GM19395 (cell line): ENCODE data around the gene GRIN2D.
"Not testable (repeated sequence)": the region's sequence is repeated elsewhere in the genome, so short reads cannot be mapped to it uniquely, and the experiment has no call there.

Source experiments
- ATAC-seq: cut with Tn5 transposase; IDR thresholded peaks from one replicate; pipeline ENCODE4 v1.9.1; 2021; ENCODE audit warnings: mild to moderate bottlenecking, moderate library complexity; ENCODE audit not compliant: unreplicated experiment

The GRIN2D gene

DNA sequence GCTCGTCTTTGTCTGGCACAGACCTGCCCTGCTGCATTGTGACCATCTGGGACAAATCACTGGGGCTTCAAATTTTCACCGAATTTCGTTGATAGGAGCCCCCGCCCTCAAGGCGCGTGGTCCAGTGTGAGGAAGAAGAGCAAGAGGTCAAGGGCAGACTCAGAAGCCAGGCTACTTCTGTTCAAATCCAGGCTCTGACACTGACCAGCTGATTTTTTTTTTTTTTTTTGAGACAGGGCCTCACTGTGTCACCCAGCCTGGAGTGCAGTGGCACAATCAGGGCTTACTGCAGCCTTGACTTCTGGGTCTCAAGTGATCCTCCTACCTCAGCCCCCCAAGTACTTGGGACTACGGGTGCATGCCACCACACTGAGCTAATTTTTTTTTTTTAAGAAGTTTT is 22.1 kb upstream of the GRIN2D start:
- ATAC-seq: no peak

DNA sequence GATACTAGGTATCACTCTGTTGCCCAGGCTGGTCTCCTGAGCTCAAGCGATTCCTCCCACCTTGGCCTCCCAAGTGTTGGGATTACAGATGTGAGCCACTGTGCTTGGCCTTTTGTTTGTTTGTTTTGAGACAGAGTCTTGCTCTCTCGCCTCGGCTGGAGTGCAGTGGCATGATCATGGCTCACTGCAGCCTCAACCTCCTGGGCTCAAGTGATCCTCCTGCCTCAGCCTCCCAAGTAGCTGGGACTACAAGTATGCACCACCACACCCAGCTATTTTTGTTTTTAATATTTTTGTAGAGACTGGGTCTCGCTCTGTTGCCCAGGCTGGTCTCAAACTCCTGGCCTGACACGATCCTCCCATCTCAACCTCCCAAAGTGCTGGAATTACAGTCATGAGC is 21.7 kb upstream of the GRIN2D start:
- ATAC-seq: not testable (repeated sequence)

DNA sequence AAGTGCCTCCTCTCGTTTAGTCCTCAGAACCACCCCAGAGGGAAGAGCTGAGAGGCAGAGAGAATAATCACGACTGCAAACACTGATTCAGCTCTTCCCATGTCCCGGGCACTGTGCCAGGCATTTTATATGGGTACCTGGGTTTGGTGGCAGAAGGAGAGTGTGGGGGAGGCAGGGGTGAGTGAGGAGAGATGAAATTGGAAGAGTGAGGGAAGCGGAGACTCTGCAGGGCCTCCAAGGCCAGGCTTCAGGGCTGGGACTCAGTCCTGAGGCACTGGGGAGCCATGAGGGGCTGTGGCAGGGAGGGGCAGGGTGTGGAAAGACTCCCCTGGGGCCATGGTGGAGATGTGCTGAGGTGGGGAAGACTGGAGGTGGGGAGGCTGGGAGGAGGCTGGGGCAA is 20.6 kb upstream of the GRIN2D start:
- no peak for ATAC-seq

DNA sequence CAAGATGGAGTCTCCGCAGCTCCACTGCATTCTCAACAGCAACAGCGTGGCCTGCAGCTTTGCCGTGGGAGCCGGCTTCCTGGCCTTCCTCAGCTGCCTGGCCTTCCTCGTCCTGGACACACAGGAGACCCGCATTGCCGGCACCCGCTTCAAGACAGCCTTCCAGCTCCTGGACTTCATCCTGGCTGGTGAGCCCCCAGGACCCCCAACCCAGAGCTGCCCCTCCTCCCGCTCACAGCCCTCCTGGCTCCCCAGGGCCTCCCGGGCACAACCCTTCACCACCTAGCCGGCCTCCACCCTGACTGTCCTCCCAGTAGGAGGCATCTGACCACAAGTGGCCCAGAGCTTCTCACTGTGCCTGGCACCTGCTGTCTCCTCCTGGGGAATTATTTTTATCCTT is 19.9 kb upstream of the GRIN2D start:
- no peak for ATAC-seq

DNA sequence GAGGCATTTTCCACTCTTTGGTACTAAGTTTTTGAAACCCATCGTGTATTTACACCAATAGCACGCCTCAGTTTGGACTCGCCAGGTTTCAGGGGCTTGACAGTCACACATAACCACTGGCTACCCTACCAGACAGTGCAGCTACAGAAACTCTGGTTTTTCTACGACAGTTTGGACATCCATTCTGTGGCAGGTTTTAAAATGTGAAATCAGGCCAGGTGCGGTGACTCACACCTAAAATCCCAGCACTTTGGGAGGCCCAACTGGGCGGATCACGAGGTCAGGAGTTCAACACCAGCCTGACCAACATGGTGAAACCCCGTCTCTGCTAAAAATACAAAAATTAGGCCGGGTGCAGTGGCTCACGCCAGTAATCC is 15.3 kb upstream of the GRIN2D start:
- no peak for ATAC-seq

DNA sequence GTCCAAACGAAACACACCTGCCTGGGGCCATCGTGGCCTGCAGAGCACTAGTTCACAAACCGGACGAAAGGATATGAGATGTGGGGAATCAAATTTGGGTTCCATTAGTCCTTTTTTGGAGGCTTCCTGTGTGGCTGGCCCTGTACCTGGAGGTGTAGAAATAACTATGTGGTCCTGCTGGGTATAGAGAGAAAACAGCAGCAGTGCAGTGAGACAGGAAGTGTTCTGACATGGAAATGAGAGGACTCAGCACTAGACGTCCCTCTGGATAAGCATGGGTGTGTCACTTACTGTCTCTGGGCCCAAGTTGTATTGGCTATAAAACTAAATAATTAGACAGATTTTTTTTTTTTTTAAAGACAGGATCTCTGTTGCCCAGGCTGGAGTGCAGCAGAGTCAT is 14.4 kb upstream of the GRIN2D start:
- ATAC-seq: no peak

DNA sequence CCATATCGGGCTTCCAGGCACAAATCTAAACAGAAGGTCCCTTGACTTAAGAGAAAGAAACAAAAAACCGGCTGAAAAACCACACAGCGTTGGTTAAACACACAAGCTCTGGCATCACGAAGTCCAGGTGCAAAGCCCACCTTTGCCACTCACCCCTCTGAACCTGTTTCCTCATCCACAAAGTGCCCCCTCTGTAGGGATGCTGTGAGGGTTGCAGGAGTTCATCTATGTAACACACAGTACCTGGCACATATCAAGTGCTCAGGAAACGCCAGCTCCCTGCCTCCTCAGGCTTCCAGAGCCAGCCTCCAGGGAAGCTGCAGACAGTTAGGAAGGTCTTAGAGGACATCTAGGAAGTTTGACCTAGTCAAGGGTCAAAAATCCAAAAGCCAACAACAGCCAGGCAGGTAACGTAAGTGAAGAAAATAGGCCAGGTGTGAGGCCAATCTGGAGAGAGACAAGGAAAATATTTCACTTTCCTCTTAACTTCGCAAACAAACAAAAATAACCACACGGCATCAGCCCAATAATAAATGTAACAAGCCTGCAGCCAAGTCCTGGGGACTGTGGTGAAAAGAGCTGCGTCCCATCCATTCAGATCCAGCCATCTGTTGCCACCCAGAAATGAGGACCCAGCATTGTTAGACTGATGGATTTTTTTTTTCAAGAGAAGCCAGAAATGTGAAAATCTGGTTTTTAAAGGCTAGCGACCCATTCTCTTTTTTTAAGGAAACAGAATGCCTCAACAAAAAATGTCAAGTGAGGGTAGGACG is 12.1 kb upstream of the GRIN2D start:
- ATAC-seq: no peak

DNA sequence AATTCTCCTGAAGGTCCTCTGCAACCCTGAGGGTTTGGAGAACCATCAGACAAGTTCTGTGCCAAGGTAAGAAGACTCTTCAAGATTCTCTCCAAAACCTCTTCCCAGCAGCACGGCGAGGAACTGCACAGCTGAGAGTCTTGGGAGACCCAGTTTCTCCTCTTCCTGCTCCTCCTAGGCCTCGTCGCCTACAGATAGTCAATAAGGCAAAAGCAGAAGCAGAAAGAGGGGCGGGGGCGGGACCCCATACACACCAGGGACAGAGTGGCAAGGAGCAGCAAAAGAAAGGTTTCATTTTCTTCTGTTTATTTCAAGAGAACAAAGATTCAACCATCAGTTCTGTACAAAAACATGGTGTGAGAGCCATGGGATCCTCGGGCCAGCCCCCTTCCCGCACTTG is 11.2 kb upstream of the GRIN2D start:
- no peak for ATAC-seq

DNA sequence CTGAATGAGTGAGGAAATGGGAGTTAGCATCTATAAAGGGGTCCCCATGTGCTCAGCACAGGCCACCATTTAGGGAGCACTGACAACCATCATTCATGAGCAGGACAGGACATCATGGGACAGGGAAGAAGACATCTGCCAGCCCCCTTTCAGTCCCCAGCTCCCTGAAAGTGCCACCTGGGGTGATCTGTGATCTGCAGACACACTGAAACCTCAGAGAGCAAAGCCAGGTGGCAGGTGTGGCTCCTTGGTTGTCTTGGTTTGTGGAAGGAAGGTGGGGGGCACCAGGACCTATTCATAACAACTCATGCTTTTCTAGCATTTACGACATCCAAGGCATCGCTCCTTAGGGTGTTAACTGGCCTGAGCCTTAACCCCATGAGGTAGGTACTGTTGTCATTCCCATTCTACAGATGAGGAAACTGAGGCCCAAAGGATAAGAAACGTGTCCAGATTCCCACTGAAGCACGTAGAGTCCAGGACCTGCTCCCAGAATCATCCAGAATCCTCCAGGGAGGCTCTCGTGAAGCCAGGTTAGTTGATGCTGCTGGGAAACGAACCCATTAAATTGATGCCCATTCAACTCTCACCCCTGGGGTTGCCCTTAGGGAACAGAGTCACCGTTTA is 7.9 kb upstream of the GRIN2D start:
- ATAC-seq: no peak

DNA sequence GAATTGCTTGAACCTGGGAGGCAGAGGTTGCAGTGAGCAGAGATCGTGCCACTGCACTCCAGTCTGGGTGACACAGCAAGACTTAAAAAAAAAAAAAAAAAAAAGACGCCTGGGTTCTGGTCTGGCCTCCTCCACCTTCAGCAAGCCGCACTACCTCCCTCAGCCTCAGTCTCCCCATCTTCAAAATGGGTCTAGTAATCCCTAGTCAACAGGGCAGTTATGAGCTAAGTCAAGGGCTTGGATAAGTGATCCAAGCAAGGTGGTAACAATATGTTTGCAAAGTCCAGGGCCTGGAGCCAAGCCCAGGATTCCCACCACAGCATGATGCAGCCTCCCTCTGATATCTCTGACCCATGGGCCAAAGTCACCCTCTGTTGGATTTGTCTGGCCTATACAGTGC is 6.5 kb upstream of the GRIN2D start:
- no peak for ATAC-seq

DNA sequence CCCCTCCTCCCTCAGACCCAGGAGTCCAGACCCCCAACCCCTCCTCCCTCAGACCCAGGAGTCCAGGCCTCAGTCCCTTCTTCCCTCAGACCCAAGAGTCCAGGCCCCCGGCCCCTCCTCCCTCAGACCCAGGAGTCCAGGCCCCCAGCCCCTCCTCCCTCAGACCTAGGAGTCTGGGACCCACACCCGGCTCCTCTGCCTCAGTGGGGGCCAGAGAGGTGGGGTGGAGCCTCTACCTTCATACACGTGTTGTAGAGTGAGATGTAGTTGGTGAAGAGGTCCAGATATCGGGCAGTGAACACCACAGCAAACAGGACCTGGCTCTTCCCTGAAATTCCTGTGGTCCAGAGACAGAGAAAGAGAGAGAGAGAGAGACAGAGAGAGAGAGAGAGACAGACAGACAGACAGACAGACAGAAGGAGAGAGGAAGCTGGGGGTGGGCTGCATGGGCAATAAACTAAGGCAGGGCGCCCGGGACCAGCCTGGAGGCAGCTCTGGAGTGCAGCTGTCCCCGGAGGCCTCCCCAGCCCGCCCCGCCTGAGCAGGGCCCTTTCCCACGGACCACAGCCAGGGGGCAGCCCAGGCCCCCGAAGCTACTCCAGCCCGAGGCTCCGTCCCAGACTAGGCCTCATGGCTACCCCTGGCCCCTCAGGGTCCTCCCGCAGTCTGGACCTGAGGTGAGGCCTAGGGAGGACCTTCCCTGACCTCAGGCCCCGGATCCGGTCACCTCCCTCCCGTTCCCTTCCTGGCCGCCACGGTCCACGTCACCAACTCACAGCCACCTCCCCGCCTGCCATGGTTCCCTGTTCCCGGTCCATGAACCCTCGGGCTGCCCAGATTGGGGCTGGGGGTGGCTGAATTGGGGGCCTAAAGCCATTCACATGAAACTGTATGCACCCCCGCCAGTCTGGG is 3.0 kb upstream of the GRIN2D start:
- peak; percentile 58 for ATAC-seq

DNA sequence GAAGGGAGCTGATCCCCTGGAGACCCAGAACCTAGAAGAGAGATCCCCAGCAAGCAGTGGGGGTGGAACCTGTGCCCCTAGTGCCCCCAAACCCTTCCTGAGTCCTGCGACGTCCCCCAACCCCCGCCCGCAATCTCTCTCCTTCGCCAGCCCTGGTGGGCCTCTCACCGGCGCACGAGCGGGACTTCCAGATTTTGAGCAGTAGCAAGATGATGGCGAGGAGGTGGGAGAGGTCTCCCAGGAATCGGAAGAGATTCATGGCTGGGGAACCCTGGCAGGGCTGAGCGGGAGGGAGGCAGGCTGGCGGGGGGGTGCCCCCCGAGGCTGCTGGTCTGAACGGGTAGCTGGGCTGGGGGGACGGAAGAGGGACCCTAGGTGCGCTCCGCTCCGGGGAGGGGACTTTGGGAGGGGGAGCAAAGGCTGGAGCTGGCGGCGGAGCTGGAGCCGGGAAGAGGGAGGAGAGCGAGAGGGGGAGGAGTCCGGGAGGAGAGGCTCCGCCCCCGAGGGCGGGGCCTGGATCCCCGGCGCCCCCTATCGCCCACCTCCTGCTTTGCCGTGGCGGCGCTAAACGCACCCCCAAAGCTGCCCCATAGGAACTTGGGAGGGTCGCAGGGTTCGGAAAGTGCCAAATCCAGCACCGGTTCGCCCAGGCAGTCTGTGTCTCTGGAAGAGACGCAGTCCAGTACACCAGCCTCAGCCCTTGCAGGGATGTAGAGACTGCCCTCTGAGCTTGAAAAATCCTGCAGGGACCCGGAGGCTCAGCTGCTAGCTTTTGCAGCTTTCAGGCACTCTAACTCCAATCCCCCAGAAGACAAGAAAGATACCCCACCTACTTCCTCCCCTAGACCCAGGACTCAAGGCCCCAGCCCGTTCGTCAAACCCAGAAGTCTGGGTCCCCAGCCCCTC is 2.1 kb upstream of the GRIN2D start, which contains the start of gene KDELR1:
Gene KDELR1 (minus strand): TSS at position 452 of the 906 bp plus-strand sequence. CDS start 193 bp downstream, at position 259.
- peak; percentile 65 for ATAC-seq

DNA sequence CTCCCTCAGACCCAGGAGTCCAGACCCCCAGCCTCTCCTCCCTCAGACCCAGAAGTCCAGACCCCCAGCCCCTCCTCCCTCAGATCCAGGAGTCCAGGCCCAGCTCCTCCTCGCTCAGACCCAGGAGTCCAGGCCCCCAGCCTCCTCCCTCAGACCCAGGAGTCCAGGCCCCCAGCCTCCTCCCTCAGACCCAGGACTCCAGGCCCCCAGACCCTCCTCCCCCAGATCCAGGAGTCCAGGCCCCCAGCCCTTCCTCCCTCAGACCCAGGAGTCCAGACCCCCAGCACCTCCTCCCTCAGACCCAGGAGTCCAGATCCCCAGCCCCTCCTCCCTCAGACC is 1.5 kb upstream of the GRIN2D start:
- not testable (repeated sequence) for ATAC-seq

DNA sequence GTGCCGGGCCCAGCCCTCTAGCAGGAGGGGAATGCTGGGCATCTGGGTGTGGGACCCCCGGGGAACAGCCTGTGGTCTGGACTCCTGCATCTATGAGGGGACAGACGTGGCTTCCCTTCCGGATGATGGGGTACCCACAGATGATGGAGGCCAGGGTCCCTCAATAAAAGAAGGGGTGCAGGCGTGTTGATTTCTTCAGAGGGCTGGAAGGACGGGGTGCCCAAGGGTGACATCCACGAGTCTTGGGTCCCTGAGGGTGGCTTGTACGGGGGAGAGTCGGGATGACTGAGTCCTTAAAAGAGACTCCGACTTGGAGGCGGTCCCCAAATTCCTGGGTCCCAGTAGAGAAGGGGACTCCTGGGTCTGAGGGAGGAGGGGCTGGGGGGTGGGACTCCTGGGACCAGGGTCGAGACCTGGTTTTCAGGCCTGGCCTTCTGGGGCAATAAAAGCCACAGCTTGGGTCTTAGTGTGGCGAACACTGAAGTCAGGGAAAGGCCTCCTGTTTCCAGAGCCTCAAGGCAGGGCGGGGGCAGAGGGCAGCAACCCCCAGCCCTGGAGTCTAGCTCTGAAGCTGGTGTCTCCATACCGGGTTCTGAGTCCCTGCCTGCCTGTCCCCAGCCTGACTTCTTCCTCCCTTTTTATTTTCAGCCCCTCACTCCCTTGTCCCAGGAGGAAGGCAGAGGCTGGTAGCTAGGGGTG is 459 bp upstream of the GRIN2D start:
- no peak for ATAC-seq

DNA sequence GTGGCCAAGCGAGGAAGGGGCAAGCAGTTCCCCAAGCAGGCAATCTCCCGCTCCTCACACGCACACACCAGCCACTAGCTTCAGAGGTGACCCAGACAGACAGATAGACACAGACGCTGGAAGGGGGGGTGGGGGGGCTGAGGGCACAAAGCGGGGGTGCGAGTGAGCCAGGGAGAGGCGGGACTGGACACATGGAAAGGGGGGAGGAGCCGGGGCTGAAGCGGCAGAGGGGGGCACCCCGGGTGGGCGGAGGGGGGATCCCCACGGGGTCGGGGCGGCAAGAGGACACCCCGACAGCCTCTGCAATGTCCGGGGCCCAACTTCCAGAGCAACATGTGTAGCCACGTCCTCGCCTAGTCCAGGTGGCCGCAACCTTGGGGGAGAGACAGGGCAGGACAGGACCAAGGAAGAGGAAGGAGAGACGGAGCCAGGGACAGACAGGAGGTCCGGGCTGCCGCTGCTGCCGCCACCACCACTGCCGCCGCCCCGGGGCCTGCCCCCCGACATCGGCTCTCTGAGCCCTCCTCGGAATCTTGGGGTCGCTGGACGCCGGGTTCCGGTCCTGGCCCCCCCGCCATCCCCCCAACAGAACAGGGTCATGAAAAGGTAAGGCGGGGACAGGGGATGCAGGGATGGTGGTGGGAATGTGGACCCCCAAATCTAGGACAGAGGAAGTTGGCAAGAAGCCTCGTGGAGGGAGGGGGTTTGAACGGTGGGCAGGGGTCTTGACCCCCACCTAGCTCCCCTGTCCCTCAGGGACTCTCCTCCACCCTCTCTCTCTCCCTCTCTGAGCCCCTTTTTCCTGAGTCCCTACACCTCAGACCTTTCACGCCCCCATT is 1.1 kb downstream of the GRIN2D start:
- ATAC-seq: no peak

DNA sequence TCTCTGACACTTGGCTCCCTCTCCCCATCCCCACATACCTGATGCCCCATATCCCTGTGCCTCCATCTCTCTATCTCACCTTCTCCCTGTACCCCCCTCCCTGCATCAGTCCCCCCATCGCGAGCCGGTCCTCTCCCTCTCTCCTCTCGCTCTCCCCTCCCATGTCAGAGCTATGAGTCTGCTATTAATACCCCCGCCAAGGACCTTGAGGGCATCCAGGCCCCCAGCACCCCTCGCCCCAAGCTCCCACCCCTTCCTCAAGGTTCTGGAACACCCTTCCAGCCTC is 1.6 kb downstream of the GRIN2D start:
- ATAC-seq: no peak

DNA sequence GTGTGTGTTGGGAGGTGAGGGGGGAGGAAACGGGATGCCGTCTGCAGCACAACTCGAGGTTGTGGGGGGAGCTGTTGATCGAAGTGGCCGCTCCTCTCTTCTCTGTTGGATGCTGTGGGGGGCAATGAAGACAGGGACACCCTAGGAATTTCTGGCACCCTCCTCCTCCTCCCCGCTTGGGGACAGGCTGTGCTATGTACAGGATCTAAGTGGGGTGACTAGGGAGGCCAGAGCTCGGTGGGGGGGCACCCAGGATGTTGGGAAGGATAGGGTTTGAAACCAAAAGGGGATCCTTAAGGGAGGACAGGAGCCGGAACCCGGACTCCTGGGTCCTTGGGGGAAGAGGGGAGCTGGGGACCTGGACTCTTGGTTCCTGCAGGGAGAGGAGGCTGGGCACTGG is 2.0 kb downstream of the GRIN2D start:
- ATAC-seq: no peak

DNA sequence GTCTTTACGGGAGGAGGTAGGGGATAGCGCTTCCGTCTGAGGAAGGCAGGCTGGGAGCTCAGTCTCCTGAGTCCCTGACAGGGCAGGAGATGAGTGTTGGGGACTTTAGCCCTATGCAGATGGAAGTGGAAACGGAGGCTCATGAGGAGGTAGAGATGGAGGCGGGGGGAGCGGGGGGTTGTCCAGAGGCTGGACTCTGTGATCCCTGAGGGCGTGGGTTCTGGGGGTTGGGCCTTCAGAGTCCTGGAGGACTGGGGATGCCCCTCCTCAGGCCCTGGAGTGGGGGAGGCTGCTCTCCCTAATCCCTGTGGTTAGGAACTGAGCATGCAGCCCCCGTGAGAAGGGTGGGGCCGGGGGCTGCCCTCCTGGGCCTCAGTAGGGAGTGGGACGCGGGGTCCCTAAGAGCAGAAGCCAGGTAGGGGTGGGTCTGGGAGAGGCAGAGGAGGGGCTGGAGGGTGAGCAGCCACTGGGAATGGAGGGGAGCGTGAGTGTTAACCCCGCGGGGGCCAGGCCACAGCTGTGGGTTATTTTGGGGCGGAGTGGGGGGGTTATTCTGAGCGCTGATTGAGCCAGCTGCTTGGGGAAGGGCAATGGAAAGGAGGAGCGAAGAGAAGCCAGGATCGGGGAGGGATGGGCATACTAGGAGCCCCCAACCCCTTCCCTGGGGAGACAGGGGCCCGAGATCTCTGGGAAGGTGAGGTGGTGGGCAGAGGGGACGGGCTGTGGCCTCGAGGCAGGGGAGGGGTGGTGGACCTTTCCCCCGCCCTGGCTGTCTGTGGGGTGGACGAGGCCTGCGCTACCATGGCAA is 2.8 kb downstream of the GRIN2D start:
- no peak for ATAC-seq

DNA sequence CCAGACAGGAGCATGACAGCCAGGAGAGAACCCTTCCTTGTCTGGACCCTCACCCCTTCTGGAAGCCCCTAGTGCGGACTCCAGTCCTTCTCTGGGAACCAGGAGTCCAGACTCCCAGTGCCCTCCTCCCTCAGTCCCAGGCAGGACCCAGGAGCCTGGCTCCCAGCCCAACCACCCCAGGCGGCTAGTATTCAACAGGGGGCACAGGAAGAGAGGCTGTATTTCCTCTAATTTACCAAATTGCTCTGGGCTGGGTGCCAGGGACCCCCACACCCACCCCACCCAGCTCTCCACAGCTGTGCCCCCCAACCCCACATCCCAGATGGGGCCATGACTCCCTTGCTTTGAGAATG is 3.3 kb downstream of the GRIN2D start:
- no peak for ATAC-seq
